H1 (cell line): ENCODE results near the gene WFDC5. TPM values are rescaled to one million over a fixed set of nuclear protein-coding genes. Genes with fewer than 3 reads are reported as not detected.
"Not testable (repeated sequence)": the region's sequence is repeated elsewhere in the genome, so short reads cannot be mapped to it uniquely, and the experiment has no call there.

ENCODE experiments used
- CTCF ChIA-PET: fragments of 300-600 bp; sonication (Branson Sonifier 250); formaldehyde crosslinking; loops from one replicate; lab custom pipeline; 2021; ENCODE audit not compliant: partially characterized antibody; lab: Charles Lee
- POLR2A ChIA-PET: fragments of 300-600 bp; sonication (Branson Sonifier 250); formaldehyde crosslinking; loops from one replicate; lab custom pipeline; 2021; ENCODE audit warnings: inconsistent platforms; ENCODE audit not compliant: partially characterized antibody; lab: Charles Lee
- DNase-seq, 2 experiments: peaks; one replicate each; pipeline versions ENCODE4 v3.0.0 to v3.0.0-alpha.2; 2010 to 2022; ENCODE audit warnings: low spot score in 2 of 2, low read depth in 1 of 2, mixed read lengths in 1 of 2
- FAIRE-seq: peaks from 2 replicates; lab custom pipeline; 2011; peaks lifted over from hg19 to GRCh38; lab: Jason Lieb, UNC
- H2AFZ ChIP-seq: 2 replicates; pipeline ENCODE4 v1.8.1; 2012; ENCODE audit warnings: low read length, inconsistent platforms
- H2AK5ac ChIP-seq: 2 replicates; pipeline ENCODE4 v1.6.1; 2013; ENCODE audit warnings: low read depth, low read length
- H2BK120ac ChIP-seq: replicated peaks from 2 replicates; pipeline ENCODE3; 2013; ENCODE audit warnings: low read depth, low read length, inconsistent platforms
- H2BK12ac ChIP-seq: 2 replicates; pipeline ENCODE4 v1.6.1; 2013; ENCODE audit warnings: low read depth, low read length
- H2BK15ac ChIP-seq: 2 replicates; pipeline ENCODE4 v1.6.1; 2013; ENCODE audit warnings: low read length
- H2BK20ac ChIP-seq: 2 replicates; pipeline ENCODE4 v1.6.1; 2013; ENCODE audit warnings: low read length
- H2BK5ac ChIP-seq: 2 replicates; pipeline ENCODE4 v1.6.1; 2013; ENCODE audit warnings: low read depth, low read length
- H3K14ac ChIP-seq: 2 replicates; pipeline ENCODE4 v1.6.1; 2013; ENCODE audit warnings: inconsistent platforms; ENCODE audit not compliant: insufficient read length
- H3K18ac ChIP-seq: 2 replicates; pipeline ENCODE4 v1.6.1; 2013; ENCODE audit warnings: low read length; ENCODE audit errors: extremely low read depth
- H3K23ac ChIP-seq: 2 replicates; pipeline ENCODE4 v1.6.1; 2013; ENCODE audit warnings: inconsistent platforms; ENCODE audit not compliant: insufficient read length
- H3K23me2 ChIP-seq: 2 replicates; pipeline ENCODE4 v1.6.1; 2013; ENCODE audit warnings: low read depth, low read length
- H3K27ac ChIP-seq: 2 replicates; pipeline ENCODE4 v1.6.1; 2011; ENCODE audit warnings: low read depth, low read length, inconsistent platforms
- H3K27me3 ChIP-seq, 4 experiments: replicated peaks in 1 of 4; 1 replicate in 1 of 4; 2 replicates in 3 of 4; pipeline versions ENCODE4 v1.6.1 to v1.8.1; 2011 to 2013; ENCODE audit warnings: low read length in 3 of 4, mild to moderate bottlenecking in 3 of 4, inconsistent platforms in 2 of 4, mixed read lengths in 2 of 4, moderate library complexity in 1 of 4; ENCODE audit not compliant: control insufficient read depth in 3 of 4, insufficient read depth in 3 of 4; ENCODE audit errors: extremely low read depth in 1 of 4
- H3K36me3 ChIP-seq, 4 experiments: 2 replicates each; pipeline versions ENCODE4 v1.6.1 to v1.8.1; 2011 to 2013; ENCODE audit warnings: mild to moderate bottlenecking in 4 of 4, low read length in 3 of 4, moderate library complexity in 2 of 4, control low read depth in 1 of 4, inconsistent platforms in 1 of 4; ENCODE audit not compliant: insufficient read depth in 4 of 4, control insufficient read depth in 2 of 4
- H3K4ac ChIP-seq: replicated peaks from 2 replicates; pipeline ENCODE3; 2013; ENCODE audit warnings: low read length, low read depth, mixed read lengths, inconsistent platforms; ENCODE audit not compliant: insufficient read length
- H3K4me1 ChIP-seq, 4 experiments: replicated peaks in 1 of 4; 1 replicate in 1 of 4; 2 replicates in 3 of 4; pipeline versions ENCODE4 v1.6.1 to v1.8.1; 2011 to 2013; ENCODE audit warnings: low read length in 3 of 4, inconsistent platforms in 2 of 4, mixed read lengths in 1 of 4; ENCODE audit not compliant: insufficient read depth in 4 of 4, control insufficient read depth in 3 of 4
- H3K4me2 ChIP-seq, 2 experiments: 2 replicates each; pipeline versions ENCODE4 v1.6.1 to v1.8.1; 2011 to 2013; ENCODE audit warnings: low read depth in 2 of 2, low read length in 2 of 2, control low read depth in 1 of 2, inconsistent platforms in 1 of 2, mild to moderate bottlenecking in 1 of 2; ENCODE audit not compliant: insufficient read depth in 1 of 2
- H3K4me3 ChIP-seq, 4 experiments: fragments of 200-600, 300-600 bp in 1 of 4; sonication (generic), shearing (Covaris generic), sonication (Bioruptor Twin) in 1 of 4; 2 replicates each; pipeline versions ENCODE4 v1.5.1 to v1.8.1; 2011 to 2016; ENCODE audit warnings: low read length in 4 of 4, low read depth in 3 of 4, control low read depth in 2 of 4, inconsistent platforms in 2 of 4, mild to moderate bottlenecking in 2 of 4, mixed read lengths in 1 of 4, moderate library complexity in 1 of 4; ENCODE audit not compliant: insufficient read depth in 2 of 4; ENCODE audit errors: extremely low read depth in 1 of 4
- H3K56ac ChIP-seq: replicated peaks from 2 replicates; pipeline ENCODE3; 2013; ENCODE audit warnings: low read depth, mild to moderate bottlenecking, mixed read lengths, low read length, inconsistent platforms; ENCODE audit not compliant: insufficient read length
- H3K79me1 ChIP-seq: 2 replicates; pipeline ENCODE4 v1.6.1; 2013; ENCODE audit warnings: low read depth, low read length, control low read depth
- H3K79me2 ChIP-seq, 2 experiments: 2 replicates each; pipeline versions ENCODE4 v1.6.1 to v1.8.1; 2012 to 2013; ENCODE audit warnings: low read length in 2 of 2, mild to moderate bottlenecking in 2 of 2, inconsistent platforms in 1 of 2; ENCODE audit not compliant: insufficient read depth in 2 of 2, control insufficient read depth in 1 of 2
- H3K9ac ChIP-seq, 4 experiments: replicated peaks in 1 of 4; 1 replicate in 1 of 4; 2 replicates in 3 of 4; pipeline versions ENCODE4 v1.6.1 to v1.8.1; 2011 to 2013; ENCODE audit warnings: low read depth in 3 of 4, low read length in 3 of 4, control low read depth in 2 of 4, mild to moderate bottlenecking in 2 of 4, moderate library complexity in 2 of 4, inconsistent platforms in 1 of 4; ENCODE audit errors: extremely low read depth in 1 of 4
- H3K9me3 ChIP-seq, 2 experiments: 2 replicates each; pipeline versions ENCODE4 v1.6.1 to v1.8.1; 2012 to 2013; ENCODE audit warnings: mild to moderate bottlenecking in 2 of 2, moderate library complexity in 2 of 2, control low read depth in 1 of 2, inconsistent platforms in 1 of 2, low read depth in 1 of 2, low read length in 1 of 2, mixed read lengths in 1 of 2; ENCODE audit not compliant: insufficient read depth in 2 of 2
- H4K20me1 ChIP-seq, 2 experiments: replicated peaks in 1 of 2; 2 replicates each; pipeline versions ENCODE3 to v1.8.1; 2011 to 2013; ENCODE audit warnings: inconsistent platforms in 2 of 2, low read length in 2 of 2, mild to moderate bottlenecking in 1 of 2; ENCODE audit not compliant: insufficient read depth in 2 of 2, control insufficient read depth in 1 of 2
- H4K5ac ChIP-seq: 2 replicates; pipeline ENCODE4 v1.6.1; 2013; ENCODE audit warnings: low read length, low read depth, mixed read lengths, inconsistent platforms; ENCODE audit not compliant: insufficient read length
- H4K8ac ChIP-seq: 2 replicates; pipeline ENCODE4 v1.8.0; 2013; ENCODE audit warnings: mild to moderate bottlenecking, moderate library complexity, low read length, inconsistent platforms; ENCODE audit not compliant: insufficient read depth; ENCODE audit errors: extremely low read depth
- H4K91ac ChIP-seq: replicated peaks from 2 replicates; pipeline ENCODE3; 2013; ENCODE audit warnings: low read length, mixed read lengths, inconsistent platforms; ENCODE audit not compliant: insufficient read length
- RXRA ChIP-seq: IDR thresholded peaks from 2 replicates; pipeline ENCODE4 v1.6.1; 2011; ENCODE audit warnings: low read depth, mild to moderate bottlenecking, low read length, moderate library complexity; ENCODE audit not compliant: insufficient read depth
- ZNF274 ChIP-seq: IDR thresholded peaks from 2 replicates; pipeline ENCODE4 v1.7.0; 2012; ENCODE audit warnings: low read length, borderline replicate concordance; ENCODE audit errors: extremely low read depth
- WGBS, 2 experiments: shearing (Covaris generic) in 1 of 2; methylation state at CpG; one replicate each; pipeline versions ENCODE4 v1.1.6 to v1.1.7; 2013 to 2015; ENCODE audit warnings: low lambda C conversion rate in 2 of 2, mixed read lengths in 2 of 2, inconsistent platforms in 1 of 2, low coverage in 1 of 2, missing lambda C conversion rate in 1 of 2; ENCODE audit not compliant: insufficient replicate concordance in 2 of 2, insufficient coverage in 1 of 2, insufficient read length in 1 of 2; ENCODE audit errors: extremely low coverage in 1 of 2, missing lambda C conversion rate in 1 of 2; 5-methylcytosine and 5-hydroxymethylcytosine counted together
- polyA plus RNA-seq, 7 experiments: library from polyadenylated mRNA; depleted of rRNA in 3 of 7; stranded (reverse) in 5 of 7; unstranded in 2 of 7; fragments of >200 nt in 5 of 7; fragments of 200-250 nt in 2 of 7; gene quantifications; 1 replicate in 5 of 7; 2 replicates in 1 of 7; 4 replicates in 1 of 7; pipeline versions ENCODE4 v1.2.1 to v1.2.3, GENCODE V29; 2011 to 2013; ENCODE audit warnings: missing spikeins in 2 of 7, mixed read lengths in 2 of 7
- total RNA-seq: library from RNA; stranded (reverse); fragmentation: NEBNext Ultra II Directional; extraction: Animal tissue kit (Norgen Biotek cat#: 25700); gene quantifications from 2 replicates; pipeline ENCODE4 v1.2.1, GENCODE V29; 2021

The WFDC5 gene
- total and polyA plus RNA-seq, 2 of the 8 experiments (the other 6 are each of a cell fraction or from before 2014, with no cell fraction given) = not detected

GRCh38 chr20:45156713-45157112 lies 41.7 kb upstream of the WFDC5 start (continued):
- TF ChIP-seq RXRA (no peak), ZNF274 (no peak)

- H2AK5ac ChIP-seq, H4K5ac ChIP-seq, H3K27me3 ChIP-seq, H3K36me3 ChIP-seq, H3K79me2 ChIP-seq, H3K27ac ChIP-seq, H3K9me3 ChIP-seq, H3K79me1 ChIP-seq, FAIRE-seq, H4K20me1 ChIP-seq, H2BK12ac ChIP-seq, H3K18ac ChIP-seq, H3K14ac ChIP-seq, H2BK120ac ChIP-seq, H3K9ac ChIP-seq, H4K91ac ChIP-seq, H3K56ac ChIP-seq, H2BK5ac ChIP-seq, H3K4ac ChIP-seq, H3K4me2 ChIP-seq, H3K23ac ChIP-seq, DNase-seq, H2BK15ac ChIP-seq, H2AFZ ChIP-seq, H3K4me1 ChIP-seq, H3K4me3 ChIP-seq, H2BK20ac ChIP-seq, H3K23me2 ChIP-seq, H4K8ac ChIP-seq, POLR2A ChIA-PET: not testable (repeated sequence)
- 84% methylated on average over 1 of the region's 1 CpG; no CpG with 5 or more reads in 1 of the 2 experiments for WGBS, 2 experiments
- CTCF ChIA-PET = interaction anchor here (0.6 kb wide), 1 partner anchor 14 kb away, joined by 5 read pairs; no protein-coding TSS in a partner anchor
Measured at GRCh38 chr20:45154794-45155193, 39.8 kb upstream of the WFDC5 start.
